SU-DHL-6 (cell line): ENCODE data around the gene PSMC5.
A peak's percentile ranks its signal among the peaks of the same experiment; 100 is the strongest.

Experiments used
- CTCF ChIP-seq: fragments of 200-600 bp; sonication (generic); IDR thresholded peaks from one replicate; pipeline ENCODE4 v1.5.1; 2017; ENCODE audit warnings: antibody characterized with exemption, mild to moderate bottlenecking, low read length, moderate library complexity; ENCODE audit not compliant: insufficient read depth, poor library complexity, severe bottlenecking
- EZH2phosphoT487 ChIP-seq: fragments of 200-600 bp; sonication (generic), shearing (Covaris generic); conservative IDR thresholded peaks from 2 replicates; pipeline ENCODE4 v1.6.1; 2018; ENCODE audit warnings: mild to moderate bottlenecking, antibody characterized with exemption, low read length, moderate library complexity, mixed read lengths

GRCh38 chr17:63835167-63835720 is 8.0 kb downstream of the PSMC5 start:
- peak; percentile 2 for TF ChIP-seq CTCF
- TF ChIP-seq EZH2phosphoT487 = no peak
